GM23338 (cell line): Measurements from ENCODE around the gene ZNF235.

Source experiments
- EZH2 ChIP-seq: fragments of 200-600 bp; sonication (generic); IDR thresholded peaks from one replicate; pipeline ENCODE4 v1.8.0; 2017; ENCODE audit warnings: antibody characterized with exemption, mild to moderate bottlenecking, low read depth; ENCODE audit not compliant: unreplicated experiment
- EZH2phosphoT487 ChIP-seq: fragments of 200-600 bp; sonication (generic); IDR thresholded peaks from one replicate; pipeline ENCODE4 v1.8.1; 2018; ENCODE audit warnings: antibody characterized with exemption; ENCODE audit not compliant: unreplicated experiment
- POLR2AphosphoS5 ChIP-seq: IDR thresholded peaks from 2 replicates; pipeline ENCODE4 v1.6.1; 2016; ENCODE audit warnings: antibody characterized with exemption, low read depth
- REST ChIP-seq: IDR thresholded peaks from one replicate; pipeline ENCODE4 v1.6.1; 2018; ENCODE audit warnings: antibody characterized with exemption; ENCODE audit not compliant: unreplicated experiment
- ZNF331 ChIP-seq: fragments of 250-450 bp; sonication (Bioruptor Pico); IDR thresholded peaks from 2 replicates; pipeline ENCODE4 v1.5.0; 2020; ENCODE audit warnings: low read depth, mild to moderate bottlenecking, moderate library complexity
- ZNF462 ChIP-seq: fragments of 250-450 bp; sonication (Bioruptor Pico); IDR thresholded peaks from 2 replicates; pipeline ENCODE4 v1.5.0; 2020; ENCODE audit warnings: mild to moderate bottlenecking, moderate library complexity
- TF ChIP-seq, protein P1 (sequence below), 2 experiments: fragments of 200-600 bp in 1 of 2; sonication (generic) in 1 of 2; conservative IDR thresholded peaks; 2 replicates each; pipeline versions ENCODE4 v1.5.1 to v1.6.1; 2016 to 2017; ENCODE audit warnings: antibody characterized with exemption in 2 of 2, low read depth in 2 of 2, mild to moderate bottlenecking in 2 of 2, moderate library complexity in 1 of 2

DNA sequence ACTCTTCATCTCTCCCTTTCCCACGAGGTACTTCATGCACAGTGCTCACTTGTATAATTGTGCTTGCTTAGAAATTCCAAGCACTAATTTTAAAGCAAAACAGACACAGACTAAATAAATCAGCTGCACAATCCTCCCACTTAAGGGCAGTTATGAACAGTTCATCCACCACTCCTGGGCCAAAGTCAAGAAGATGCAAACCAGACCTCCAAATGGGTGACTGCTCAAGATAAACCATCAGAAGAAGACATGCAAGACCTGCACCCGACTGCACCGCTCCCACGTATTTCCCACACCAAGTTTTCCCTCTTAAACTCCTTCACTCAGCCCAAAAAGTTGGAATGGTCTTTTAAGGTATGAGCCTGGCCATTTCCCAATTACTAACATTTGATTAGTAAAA lies 19.9 kb downstream of the ZNF235 start:
- TF ChIP-seq, protein P1, sequence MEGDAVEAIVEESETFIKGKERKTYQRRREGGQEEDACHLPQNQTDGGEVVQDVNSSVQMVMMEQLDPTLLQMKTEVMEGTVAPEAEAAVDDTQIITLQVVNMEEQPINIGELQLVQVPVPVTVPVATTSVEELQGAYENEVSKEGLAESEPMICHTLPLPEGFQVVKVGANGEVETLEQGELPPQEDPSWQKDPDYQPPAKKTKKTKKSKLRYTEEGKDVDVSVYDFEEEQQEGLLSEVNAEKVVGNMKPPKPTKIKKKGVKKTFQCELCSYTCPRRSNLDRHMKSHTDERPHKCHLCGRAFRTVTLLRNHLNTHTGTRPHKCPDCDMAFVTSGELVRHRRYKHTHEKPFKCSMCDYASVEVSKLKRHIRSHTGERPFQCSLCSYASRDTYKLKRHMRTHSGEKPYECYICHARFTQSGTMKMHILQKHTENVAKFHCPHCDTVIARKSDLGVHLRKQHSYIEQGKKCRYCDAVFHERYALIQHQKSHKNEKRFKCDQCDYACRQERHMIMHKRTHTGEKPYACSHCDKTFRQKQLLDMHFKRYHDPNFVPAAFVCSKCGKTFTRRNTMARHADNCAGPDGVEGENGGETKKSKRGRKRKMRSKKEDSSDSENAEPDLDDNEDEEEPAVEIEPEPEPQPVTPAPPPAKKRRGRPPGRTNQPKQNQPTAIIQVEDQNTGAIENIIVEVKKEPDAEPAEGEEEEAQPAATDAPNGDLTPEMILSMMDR (conservative IDR thresholded peaks at IDR 0.05; ENCODE audit: low read depth in 2 of 2): no peak
- TF ChIP-seq EZH2: no peak
- TF ChIP-seq EZH2phosphoT487: no peak
- TF ChIP-seq POLR2AphosphoS5: no peak
- no peak for TF ChIP-seq ZNF462
- TF ChIP-seq REST: no peak
- no peak for TF ChIP-seq ZNF331 (CRISPR knock-in tag)
